ENCODE data around the gene CNTNAP2.

- TF ChIP-seq CTCF (conservative IDR thresholded peaks at IDR 0.05 in 1 of 2, IDR thresholded peaks at IDR 0.05 in 1 of 2; ENCODE audit: low read depth in 1 of 2, low read length in 2 of 2) (no peak), EZH2 (IDR thresholded peaks at IDR 0.05; ENCODE audit: low read length, missing control alignments) (no peak)
Measured at GRCh38 chr7:146423446-146423845, 306.8 kb downstream of the CNTNAP2 start.

Data from fibroblast of lung (primary cell).